ENCODE data around the gene PTGES2. TPM values are rescaled to one million over a fixed set of nuclear protein-coding genes. Genes with fewer than 3 reads are reported as not detected.

Gene PTGES2
- total and polyA plus RNA-seq, 2 experiments from 2014 or later, result 59.7 to 124 TPM

- TF ChIP-seq REST (IDR thresholded peaks at IDR 0.05; ENCODE audit: unreplicated experiment), result no peak
- TF ChIP-seq NANOG (IDR thresholded peaks at IDR 0.05; ENCODE audit: borderline replicate concordance), result no peak
- TF ChIP-seq ZNF114 (CRISPR knock-in tag; IDR thresholded peaks at IDR 0.05), result no peak
These were observed 17.0 kb upstream of the PTGES2 start (continued) for GRCh38 chr9:128144239-128145181.

- Histone ChIP-seq H3K36me3 (ENCODE audit: insufficient read depth) (no peaks in the 10 kb centered on the region), H3K4me3 (no peak overlapping the region), H3K9me2 (ENCODE audit: insufficient read depth) (no peaks in the 10 kb centered on the region), H3K27ac (ENCODE audit: low read depth) (no peak overlapping the region), H3K79me2 (replicated peaks; ENCODE audit: insufficient read depth) (no peaks in the 10 kb centered on the region), H3K27me3 (ENCODE audit: insufficient read depth) (no peaks in the 10 kb centered on the region), H3K4me1 (ENCODE audit: insufficient read depth) (no peaks in the 10 kb centered on the region), H3K4me2 (no peak overlapping the region), H3F3A (replicated peaks; ENCODE audit: low read depth) (no peaks in the 10 kb centered on the region), H4K20me1 (replicated peaks; ENCODE audit: insufficient read depth) (no peaks in the 10 kb centered on the region), H2AFZ (no peak overlapping the region)
- no peak overlapping the region for H3K4me3 Mint-ChIP-seq
- no peak overlapping the region for H3K27ac Mint-ChIP-seq
- DNase-seq (ENCODE audit: low spot score) (no peak), ATAC-seq (peak; percentile 62)
- no peaks in the 10 kb centered on the region for H3K36me3 Mint-ChIP-seq (ENCODE audit: low read depth)
- H3K27me3 Mint-ChIP-seq (ENCODE audit: insufficient read depth, low read depth, poor library complexity), result peaks cover 4% of the 10 kb centered on the region
- no peak for TF ChIP-seq ZNF462 (CRISPR knock-in tag; IDR thresholded peaks at IDR 0.05)
- TF ChIP-seq CTCF (conservative IDR thresholded peaks at IDR 0.05; ENCODE audit: low read depth in 2 of 2), result peak in 1 of 2 experiments; percentile 57; a peak in 2 of 4 replicates
- H3K9me3 Mint-ChIP-seq, result no peaks in the 10 kb centered on the region
- H3K4me1 Mint-ChIP-seq, result no peaks in the 10 kb centered on the region; the same call in 2 of the 3 replicates
These were observed 16.2 kb upstream of the PTGES2 start for GRCh38 chr9:128143525-128144238.

Measured in GM23338 (cell line).